Mucosa of stomach (tissue), 1 donor: ENCODE measurements around the gene SRC.

ENCODE experiments used
- H3K27me3 ChIP-seq: one replicate; pipeline ENCODE4 v1.7.0; 2013; ENCODE audit warnings: mild to moderate bottlenecking, low read length; ENCODE audit not compliant: control insufficient read depth, insufficient read depth
- H3K36me3 ChIP-seq: one replicate; pipeline ENCODE4 v1.7.0; 2013; ENCODE audit warnings: low read length; ENCODE audit not compliant: control insufficient read depth, insufficient read depth
- H3K4me1 ChIP-seq: one replicate; pipeline ENCODE4 v1.7.0; 2013; ENCODE audit warnings: mild to moderate bottlenecking, low read length; ENCODE audit not compliant: control insufficient read depth, insufficient read depth
- H3K4me3 ChIP-seq: one replicate; pipeline ENCODE4 v1.7.0; 2013; ENCODE audit warnings: low read length
- H3K9ac ChIP-seq: one replicate; pipeline ENCODE4 v1.7.0; 2013; ENCODE audit warnings: mild to moderate bottlenecking, low read length, moderate library complexity
- H3K9me3 ChIP-seq: one replicate; pipeline ENCODE4 v1.7.0; 2013; ENCODE audit warnings: mild to moderate bottlenecking, low read length, moderate library complexity; ENCODE audit not compliant: control insufficient read depth
- donor health status: Pancreatic carcinoma.

Gene SRC

GRCh38 chr20:37414224-37415035 lies 68.5 kb downstream of the SRC start:
- no peaks in the 10 kb centered on the region for H3K9me3 ChIP-seq
- no peak overlapping the region for H3K9ac ChIP-seq
- H3K27me3 ChIP-seq, result peaks cover 54% of the 10 kb centered on the region
- no peak overlapping the region for H3K4me3 ChIP-seq
- no peaks in the 10 kb centered on the region for H3K36me3 ChIP-seq
- no peaks in the 10 kb centered on the region for H3K4me1 ChIP-seq

GRCh38 chr20:37415118-37416085 lies 69.5 kb downstream of the SRC start:
- H3K36me3 ChIP-seq, result no peaks in the 10 kb centered on the region
- H3K4me1 ChIP-seq, result no peaks in the 10 kb centered on the region
- H3K9me3 ChIP-seq, result no peaks in the 10 kb centered on the region
- H3K4me3 ChIP-seq, result no peak overlapping the region
- no peak overlapping the region for H3K9ac ChIP-seq
- H3K27me3 ChIP-seq, result peaks cover 62% of the 10 kb centered on the region

GRCh38 chr20:37416100-37416847 lies 70.3 kb downstream of the SRC start:
- no peaks in the 10 kb centered on the region for H3K4me1 ChIP-seq
- no peak overlapping the region for H3K4me3 ChIP-seq
- no peaks in the 10 kb centered on the region for H3K36me3 ChIP-seq
- H3K9ac ChIP-seq, result no peak overlapping the region
- peaks cover 64% of the 10 kb centered on the region for H3K27me3 ChIP-seq
- no peaks in the 10 kb centered on the region for H3K9me3 ChIP-seq

GRCh38 chr20:37416848-37417616 lies 71.1 kb downstream of the SRC start:
- Histone ChIP-seq H3K9me3 (no peaks in the 10 kb centered on the region), H3K9ac (no peak overlapping the region), H3K27me3 (peaks cover 70% of the 10 kb centered on the region), H3K4me1 (no peaks in the 10 kb centered on the region), H3K4me3 (no peak overlapping the region), H3K36me3 (no peaks in the 10 kb centered on the region)

GRCh38 chr20:37417617-37418467 lies 71.9 kb downstream of the SRC start:
- Histone ChIP-seq H3K36me3 (no peaks in the 10 kb centered on the region), H3K9ac (no peak overlapping the region), H3K27me3 (peaks cover 75% of the 10 kb centered on the region), H3K9me3 (no peaks in the 10 kb centered on the region), H3K4me1 (no peaks in the 10 kb centered on the region), H3K4me3 (no peak overlapping the region)

GRCh38 chr20:37418591-37419109 lies 72.7 kb downstream of the SRC start:
- Histone ChIP-seq H3K9ac (no peak overlapping the region), H3K9me3 (no peaks in the 10 kb centered on the region), H3K4me1 (no peaks in the 10 kb centered on the region), H3K36me3 (no peaks in the 10 kb centered on the region), H3K4me3 (no peak overlapping the region), H3K27me3 (peaks cover 75% of the 10 kb centered on the region)

GRCh38 chr20:37419307-37419706 lies 73.4 kb downstream of the SRC start:
- no peak overlapping the region for H3K9ac ChIP-seq
- H3K27me3 ChIP-seq, result peaks cover 77% of the 10 kb centered on the region
- no peak overlapping the region for H3K4me3 ChIP-seq
- H3K9me3 ChIP-seq, result no peaks in the 10 kb centered on the region
- no peaks in the 10 kb centered on the region for H3K36me3 ChIP-seq
- H3K4me1 ChIP-seq, result no peaks in the 10 kb centered on the region

- Histone ChIP-seq H3K27me3 (peaks cover 77% of the 10 kb centered on the region), H3K9me3 (no peaks in the 10 kb centered on the region)
Observed at GRCh38 chr20:37419774-37420542, 74.0 kb downstream of the SRC start.

GRCh38 chr20:37420610-37421009 lies 74.7 kb downstream of the SRC start:
- H3K36me3 ChIP-seq, result no peaks in the 10 kb centered on the region

More at GRCh38 chr20:37419774-37420542, 74.0 kb downstream of the SRC start:
- Histone ChIP-seq H3K4me1 (no peaks in the 10 kb centered on the region), H3K36me3 (no peaks in the 10 kb centered on the region), H3K9ac (no peak overlapping the region), H3K4me3 (no peak overlapping the region)

More at GRCh38 chr20:37420610-37421009, 74.7 kb downstream of the SRC start:
- Histone ChIP-seq H3K27me3 (peaks cover 78% of the 10 kb centered on the region), H3K9ac (no peak overlapping the region), H3K4me3 (no peak overlapping the region), H3K9me3 (no peaks in the 10 kb centered on the region), H3K4me1 (no peaks in the 10 kb centered on the region)
